LNCaP clone FGC (cell line): Measurements from ENCODE around the gene LSM3.

Source experiments
- DNase-seq: peaks from one replicate; pipeline ENCODE4 v3.0.0-alpha.2; 2011; ENCODE audit warnings: low read depth
- H3K4me3 ChIP-seq: 2 replicates; pipeline ENCODE4 v1.5.1; 2011; ENCODE audit warnings: mild to moderate bottlenecking, low read depth, low read length, control low read depth
- CTCF ChIP-seq: IDR thresholded peaks from 2 replicates; pipeline ENCODE4 v1.5.1; 2012; ENCODE audit warnings: mild to moderate bottlenecking; ENCODE audit not compliant: control insufficient read depth, insufficient read depth; ENCODE audit errors: extremely low read depth

Gene LSM3

GRCh38 chr3:14210843-14211594 is 32.4 kb downstream of the LSM3 start:
- no peak for DNase-seq

GRCh38 chr3:14211621-14212020 is 33.0 kb downstream of the LSM3 start:
- TF ChIP-seq CTCF, result no peak
- no peak overlapping the region for H3K4me3 ChIP-seq
- DNase-seq, result no peak

More at GRCh38 chr3:14210843-14211594, 32.4 kb downstream of the LSM3 start:
- no peak overlapping the region for H3K4me3 ChIP-seq
- no peak for TF ChIP-seq CTCF

GRCh38 chr3:14212032-14212431 is 33.4 kb downstream of the LSM3 start:
- no peak for DNase-seq
- no peak for TF ChIP-seq CTCF
- H3K4me3 ChIP-seq, result no peak overlapping the region

GRCh38 chr3:14213066-14213774 is 34.6 kb downstream of the LSM3 start:
- DNase-seq, result no peak
- no peak for TF ChIP-seq CTCF
- no peak overlapping the region for H3K4me3 ChIP-seq

DNA sequence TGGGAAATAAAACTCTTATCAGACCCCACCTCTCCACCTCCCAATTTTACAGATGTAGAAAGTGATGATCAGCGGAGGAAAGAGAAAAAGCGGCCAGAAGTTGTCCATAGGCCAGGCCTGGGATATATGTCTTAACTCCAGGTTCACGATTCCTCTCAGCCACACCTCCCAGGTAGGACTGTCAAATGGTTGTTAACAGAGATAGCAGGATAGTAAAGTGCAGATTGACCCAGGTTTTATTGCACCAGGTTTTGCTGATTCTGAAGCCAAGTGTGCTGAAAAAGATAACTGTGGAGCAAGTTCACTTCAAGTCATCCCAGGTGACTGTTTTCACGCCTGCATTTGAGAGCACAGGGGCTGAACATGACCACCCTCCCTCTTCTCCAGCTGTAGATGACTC is 36.1 kb downstream of the LSM3 start:
- DNase-seq, result no peak
- no peak overlapping the region for H3K4me3 ChIP-seq
- TF ChIP-seq CTCF, result no peak

- H3K4me3 ChIP-seq, result no peak overlapping the region
- no peak for DNase-seq
These were observed 37.8 kb downstream of the LSM3 start for GRCh38 chr3:14216257-14217048.

More at GRCh38 chr3:14216257-14217048, 37.8 kb downstream of the LSM3 start:
- TF ChIP-seq CTCF, result no peak
